Suprapubic skin (tissue), 4 donors: ENCODE data around the gene SERINC5. TPM values are rescaled to one million over a fixed set of nuclear protein-coding genes. Genes with fewer than 3 reads are reported as not detected.

Experiments
- DNase-seq, 2 donors: peaks; one replicate each; pipeline ENCODE4 v3.0.0-alpha.2; 2019; ENCODE audit warnings: low spot score in 2 of 2
- H3K27ac ChIP-seq: fragments of 200-600 bp; sonication (generic); one replicate; pipeline ENCODE4 v1.5.1; 2019
- H3K27me3 ChIP-seq: fragments of 200-600 bp; sonication (generic); one replicate; pipeline ENCODE4 v1.5.1; 2019
- H3K36me3 ChIP-seq: fragments of 200-600 bp; sonication (generic); one replicate; pipeline ENCODE4 v1.5.1; 2019
- H3K4me1 ChIP-seq: fragments of 200-600 bp; sonication (generic); one replicate; pipeline ENCODE4 v1.5.1; 2019
- H3K4me3 ChIP-seq: fragments of 200-600 bp; sonication (generic); one replicate; pipeline ENCODE4 v1.5.1; 2019; ENCODE audit warnings: mild to moderate bottlenecking
- H3K9me3 ChIP-seq: fragments of 200-600 bp; sonication (generic); one replicate; pipeline ENCODE4 v1.5.1; 2019
- EP300 ChIP-seq: sonication (generic); formaldehyde crosslinking; IDR thresholded peaks from one replicate; pipeline ENCODE4 v1.6.1; 2017; ENCODE audit warnings: antibody characterized with exemption
- POLR2A ChIP-seq, 2 donors: fragments of 450-650 bp; IDR thresholded peaks; one replicate each; pipeline ENCODE4 v1.6.1; 2017; ENCODE audit warnings: antibody characterized with exemption in 2 of 2, mild to moderate bottlenecking in 2 of 2, moderate library complexity in 2 of 2
- POLR2AphosphoS5 ChIP-seq, 3 donors: sonication (generic); formaldehyde crosslinking; IDR thresholded peaks; one replicate each; pipeline ENCODE4 v1.6.1; 2017; ENCODE audit warnings: antibody characterized with exemption in 3 of 3
- WGBS: methylation state at CpG from one replicate; pipeline ENCODE4 v1.1.5; 2018; 5-methylcytosine and 5-hydroxymethylcytosine counted together
- total RNA-seq, 4 donors: library from RNA; depleted of rRNA; stranded (reverse); fragments of >200 nt; gene quantifications; one replicate each; pipeline ENCODE4 v1.1.0, GENCODE V29; 2016
- TF ChIP-seq, protein P1 (sequence below), 2 donors: fragments of 200-600 bp in 1 of 2; fragments of 450-650 bp in 1 of 2; sonication (generic) in 1 of 2; IDR thresholded peaks; one replicate each; pipeline ENCODE4 v1.5.1; 2016 to 2019; ENCODE audit warnings: antibody characterized with exemption in 2 of 2, mild to moderate bottlenecking in 1 of 2, moderate library complexity in 1 of 2

SERINC5 gene
- total RNA-seq, 4 donors from 2014 or later = 53.8 to 68.8 (median 62.5) TPM

DNA sequence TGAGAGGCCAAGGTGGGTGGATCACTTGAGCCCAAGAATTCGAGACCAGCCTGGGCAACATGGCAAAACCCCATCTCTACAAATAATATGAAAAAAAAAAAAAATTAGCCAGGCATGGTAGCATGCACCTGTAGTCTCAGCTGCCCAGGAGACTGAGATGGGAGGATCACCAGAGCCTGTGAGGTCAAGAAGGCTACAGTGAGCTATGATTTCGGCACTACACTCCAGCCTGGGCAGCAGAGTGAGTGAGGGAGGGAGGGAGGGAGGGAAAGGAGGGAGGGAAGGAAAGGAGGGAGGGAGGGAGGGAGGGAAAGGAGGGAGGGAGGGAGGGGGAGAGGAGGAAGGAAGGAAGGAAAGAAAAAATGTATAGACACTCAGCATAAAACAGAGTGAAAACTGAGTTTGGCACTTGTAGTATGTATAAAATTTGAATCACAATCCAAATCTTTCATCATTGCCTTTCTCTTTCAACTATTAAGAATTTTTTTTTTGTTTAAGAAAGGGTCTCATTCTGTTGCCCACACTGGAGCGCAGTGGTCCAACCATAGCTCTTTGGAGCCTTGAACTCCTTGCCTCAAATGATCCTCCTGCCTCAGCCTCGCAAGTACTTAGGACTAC lies 27.8 kb downstream of the SERINC5 start:
- no peak for DNase-seq
- Histone ChIP-seq H3K4me3 (no peak overlapping the region), H3K4me1 (peaks cover 3% of the 10 kb centered on the region), H3K9me3 (no peaks in the 10 kb centered on the region), H3K27ac (no peak overlapping the region), H3K27me3 (no peaks in the 10 kb centered on the region), H3K36me3 (no peaks in the 10 kb centered on the region)
- TF ChIP-seq POLR2A (IDR thresholded peaks at IDR 0.05) (no peak), POLR2AphosphoS5 (IDR thresholded peaks at IDR 0.05) (no peak), EP300 (no peak)
- TF ChIP-seq, protein P1, sequence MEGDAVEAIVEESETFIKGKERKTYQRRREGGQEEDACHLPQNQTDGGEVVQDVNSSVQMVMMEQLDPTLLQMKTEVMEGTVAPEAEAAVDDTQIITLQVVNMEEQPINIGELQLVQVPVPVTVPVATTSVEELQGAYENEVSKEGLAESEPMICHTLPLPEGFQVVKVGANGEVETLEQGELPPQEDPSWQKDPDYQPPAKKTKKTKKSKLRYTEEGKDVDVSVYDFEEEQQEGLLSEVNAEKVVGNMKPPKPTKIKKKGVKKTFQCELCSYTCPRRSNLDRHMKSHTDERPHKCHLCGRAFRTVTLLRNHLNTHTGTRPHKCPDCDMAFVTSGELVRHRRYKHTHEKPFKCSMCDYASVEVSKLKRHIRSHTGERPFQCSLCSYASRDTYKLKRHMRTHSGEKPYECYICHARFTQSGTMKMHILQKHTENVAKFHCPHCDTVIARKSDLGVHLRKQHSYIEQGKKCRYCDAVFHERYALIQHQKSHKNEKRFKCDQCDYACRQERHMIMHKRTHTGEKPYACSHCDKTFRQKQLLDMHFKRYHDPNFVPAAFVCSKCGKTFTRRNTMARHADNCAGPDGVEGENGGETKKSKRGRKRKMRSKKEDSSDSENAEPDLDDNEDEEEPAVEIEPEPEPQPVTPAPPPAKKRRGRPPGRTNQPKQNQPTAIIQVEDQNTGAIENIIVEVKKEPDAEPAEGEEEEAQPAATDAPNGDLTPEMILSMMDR (IDR thresholded peaks at IDR 0.05) = no peak
- WGBS = 90% methylated on average over 4 of the region's 4 CpGs

GRCh38 chr5:80225934-80226326 lies 29.9 kb downstream of the SERINC5 start:
- Histone ChIP-seq H3K4me1 (peaks cover 3% of the 10 kb centered on the region), H3K9me3 (no peaks in the 10 kb centered on the region), H3K27me3 (no peaks in the 10 kb centered on the region), H3K4me3 (no peak overlapping the region), H3K27ac (no peak overlapping the region), H3K36me3 (no peaks in the 10 kb centered on the region)
- no peak for DNase-seq
- WGBS = 78% methylated on average over 6 of the region's 6 CpGs
- TF ChIP-seq POLR2AphosphoS5 (IDR thresholded peaks at IDR 0.05) (no peak), EP300 (no peak), POLR2A (IDR thresholded peaks at IDR 0.05) (no peak)
- TF ChIP-seq, protein P1 (IDR thresholded peaks at IDR 0.05) = no peak

- DNase-seq = no peak
- Histone ChIP-seq H3K27me3 (no peaks in the 10 kb centered on the region), H3K4me1 (peaks cover 3% of the 10 kb centered on the region), H3K9me3 (no peaks in the 10 kb centered on the region), H3K36me3 (no peaks in the 10 kb centered on the region), H3K4me3 (no peak overlapping the region), H3K27ac (no peak overlapping the region)
- TF ChIP-seq, protein P1 (IDR thresholded peaks at IDR 0.05) = no peak
- TF ChIP-seq EP300 (no peak), POLR2A (IDR thresholded peaks at IDR 0.05) (no peak), POLR2AphosphoS5 (IDR thresholded peaks at IDR 0.05) (no peak)
- 71% methylated on average over 6 of the region's 6 CpGs for WGBS
These were observed 30.5 kb downstream of the SERINC5 start for GRCh38 chr5:80225189-80225933.

GRCh38 chr5:80223561-80223960 lies 32.3 kb downstream of the SERINC5 start:
- peaks cover 13% of the 10 kb centered on the region for H3K4me1 ChIP-seq
- H3K9me3 ChIP-seq = no peaks in the 10 kb centered on the region
- no peak overlapping the region for H3K27ac ChIP-seq
- no peak overlapping the region for H3K4me3 ChIP-seq
- no peak for DNase-seq
- WGBS = 89% methylated on average over 9 of the region's 9 CpGs
- H3K36me3 ChIP-seq = no peaks in the 10 kb centered on the region
- no peak for TF ChIP-seq POLR2A (IDR thresholded peaks at IDR 0.05)
- TF ChIP-seq EP300 = no peak
- TF ChIP-seq, protein P1 (IDR thresholded peaks at IDR 0.05) = no peak
- no peak for TF ChIP-seq POLR2AphosphoS5 (IDR thresholded peaks at IDR 0.05)
- H3K27me3 ChIP-seq = no peaks in the 10 kb centered on the region

DNA sequence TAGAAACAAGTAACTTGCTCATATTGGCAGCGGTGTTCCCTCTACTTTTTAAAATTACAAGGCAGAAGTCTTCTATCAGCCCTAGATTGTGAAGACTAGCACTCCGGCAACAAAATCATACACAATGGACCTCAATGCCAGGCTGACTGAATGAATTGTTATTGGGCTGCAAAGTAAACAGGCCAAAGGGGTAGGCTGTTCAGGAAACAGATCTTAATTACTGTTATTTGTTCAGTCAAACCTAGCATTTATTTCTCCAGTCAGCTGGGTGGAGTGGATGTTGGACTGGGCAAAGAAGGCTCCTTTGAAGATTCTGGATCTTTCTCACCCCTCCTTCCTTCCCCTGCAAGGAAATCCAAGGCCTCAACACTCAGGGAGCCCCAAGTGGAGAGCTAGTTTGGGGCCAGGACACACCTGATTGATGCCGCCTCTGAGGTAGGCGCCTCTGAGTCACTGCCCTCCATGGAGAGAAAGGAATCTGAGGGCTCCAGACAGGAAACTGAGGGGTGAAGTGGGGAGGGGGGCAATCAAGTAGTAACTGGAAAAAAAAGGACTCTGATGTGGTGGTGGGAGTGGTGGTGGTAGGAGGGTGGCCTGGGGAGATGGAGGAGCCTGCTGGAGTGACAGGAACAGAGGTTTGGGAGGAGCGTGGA lies 35.5 kb downstream of the SERINC5 start:
- Histone ChIP-seq H3K4me3 (no peak overlapping the region), H3K27me3 (no peaks in the 10 kb centered on the region), H3K4me1 (peaks cover 36% of the 10 kb centered on the region), H3K27ac (no peak overlapping the region), H3K9me3 (no peaks in the 10 kb centered on the region), H3K36me3 (no peaks in the 10 kb centered on the region)
- TF ChIP-seq, protein P1 (IDR thresholded peaks at IDR 0.05) = no peak
- TF ChIP-seq EP300 (no peak), POLR2A (IDR thresholded peaks at IDR 0.05) (no peak), POLR2AphosphoS5 (IDR thresholded peaks at IDR 0.05) (no peak)
- no peak for DNase-seq
- WGBS = 90% methylated on average over 5 of the region's 5 CpGs
